Measurements from ENCODE around the gene STK16.
A peak's percentile ranks its signal among the peaks of the same experiment; 100 is the strongest.
"Not testable (repeated sequence)": the region's sequence is repeated elsewhere in the genome, so short reads cannot be mapped to it uniquely, and the experiment has no call there.

STK16 gene

GRCh38 chr2:219282943-219283581 is 37.8 kb downstream of the STK16 start:
- H3K36me3 ChIP-seq (ENCODE audit: control insufficient read depth, insufficient read depth, low read length): peaks cover 11% of the 10 kb centered on the region
- peaks cover 13% of the 10 kb centered on the region for H3K4me1 ChIP-seq (ENCODE audit: control insufficient read depth, insufficient read depth, low read length)
- H3K4me3 ChIP-seq (ENCODE audit: low read length): no peak overlapping the region
- H3K27ac ChIP-seq (ENCODE audit: low read depth, low read length): no peak overlapping the region
- H3K9ac ChIP-seq (ENCODE audit: low read length): no peak overlapping the region
- no peaks in the 10 kb centered on the region for H3K27me3 ChIP-seq (ENCODE audit: control insufficient read depth, insufficient read depth, low read length)

DNA sequence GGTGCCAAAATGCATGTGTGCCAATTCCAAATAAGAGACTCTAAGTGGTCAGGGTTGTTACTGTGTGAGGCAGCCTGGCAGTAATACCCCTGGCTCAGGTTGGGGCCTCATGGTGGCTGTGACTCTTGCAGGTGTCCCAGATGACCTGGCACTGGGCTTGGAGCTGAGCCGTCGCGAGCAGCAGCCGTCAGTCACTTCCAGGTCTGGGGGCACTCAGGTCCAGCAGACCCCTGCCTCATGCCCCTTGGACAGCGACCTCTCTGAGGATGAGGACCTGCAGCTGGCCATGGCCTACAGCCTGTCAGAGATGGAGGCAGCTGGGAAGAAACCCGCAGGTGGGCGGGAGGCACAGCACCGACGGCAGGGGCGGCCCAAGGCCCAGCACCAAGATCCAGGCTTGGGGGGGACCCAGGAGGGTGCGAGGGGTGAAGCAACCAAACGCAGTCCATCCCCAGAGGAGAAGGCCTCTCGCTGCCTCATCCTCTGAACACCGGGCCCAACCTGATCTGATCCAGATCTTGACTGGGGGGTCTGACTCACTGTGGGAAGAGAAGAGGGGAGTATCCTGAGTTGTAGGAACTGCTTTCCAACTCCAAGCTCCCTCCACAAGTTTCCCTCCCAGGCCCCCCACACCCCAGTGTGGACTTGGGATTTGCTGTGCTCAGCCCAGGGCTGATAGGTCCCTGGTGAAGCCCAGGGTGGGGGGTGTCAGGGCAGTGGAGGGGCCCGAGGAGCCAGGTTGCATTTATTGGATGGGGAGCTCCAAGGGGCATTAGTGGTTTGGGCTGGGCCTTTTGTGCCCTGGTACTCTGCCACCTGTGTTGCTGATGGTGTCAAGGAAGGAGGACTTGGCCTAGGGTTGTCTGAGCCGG is 39.5 kb downstream of the STK16 start:
- no peak overlapping the region for H3K27ac ChIP-seq (ENCODE audit: low read depth, low read length)
- no peak overlapping the region for H3K9ac ChIP-seq (ENCODE audit: low read length)
- H3K4me1 ChIP-seq (ENCODE audit: control insufficient read depth, insufficient read depth, low read length): peaks cover 10% of the 10 kb centered on the region
- H3K27me3 ChIP-seq (ENCODE audit: control insufficient read depth, insufficient read depth, low read length): no peaks in the 10 kb centered on the region
- H3K36me3 ChIP-seq (ENCODE audit: control insufficient read depth, insufficient read depth, low read length): peaks cover 11% of the 10 kb centered on the region
- H3K4me3 ChIP-seq (ENCODE audit: low read length): no peak overlapping the region

GRCh38 chr2:219285373-219285735 is 40.1 kb downstream of the STK16 start:
- Histone ChIP-seq H3K27ac (ENCODE audit: low read depth, low read length) (no peak overlapping the region), H3K36me3 (ENCODE audit: control insufficient read depth, insufficient read depth, low read length) (peaks cover 11% of the 10 kb centered on the region), H3K9ac (ENCODE audit: low read length) (no peak overlapping the region), H3K4me1 (ENCODE audit: control insufficient read depth, insufficient read depth, low read length) (peaks cover 10% of the 10 kb centered on the region), H3K4me3 (ENCODE audit: low read length) (no peak overlapping the region), H3K27me3 (ENCODE audit: control insufficient read depth, insufficient read depth, low read length) (no peaks in the 10 kb centered on the region)

- Histone ChIP-seq H3K27me3 (ENCODE audit: control insufficient read depth, insufficient read depth, low read length) (no peaks in the 10 kb centered on the region), H3K27ac (ENCODE audit: low read depth, low read length) (no peak overlapping the region), H3K9ac (ENCODE audit: low read length) (no peak overlapping the region), H3K4me3 (ENCODE audit: low read length) (no peak overlapping the region), H3K36me3 (ENCODE audit: control insufficient read depth, insufficient read depth, low read length) (peaks cover 8% of the 10 kb centered on the region), H3K4me1 (ENCODE audit: control insufficient read depth, insufficient read depth, low read length) (peaks cover 10% of the 10 kb centered on the region)
Measured at GRCh38 chr2:219285894-219286425, 40.7 kb downstream of the STK16 start.

GRCh38 chr2:219286436-219287115 is 41.3 kb downstream of the STK16 start:
- Histone ChIP-seq H3K4me1 (ENCODE audit: control insufficient read depth, insufficient read depth, low read length) (peaks cover 10% of the 10 kb centered on the region), H3K36me3 (ENCODE audit: control insufficient read depth, insufficient read depth, low read length) (peaks cover 4% of the 10 kb centered on the region), H3K27me3 (ENCODE audit: control insufficient read depth, insufficient read depth, low read length) (no peaks in the 10 kb centered on the region), H3K9ac (ENCODE audit: low read length) (no peak overlapping the region), H3K4me3 (ENCODE audit: low read length) (no peak overlapping the region), H3K27ac (ENCODE audit: low read depth, low read length) (no peak overlapping the region)

DNA sequence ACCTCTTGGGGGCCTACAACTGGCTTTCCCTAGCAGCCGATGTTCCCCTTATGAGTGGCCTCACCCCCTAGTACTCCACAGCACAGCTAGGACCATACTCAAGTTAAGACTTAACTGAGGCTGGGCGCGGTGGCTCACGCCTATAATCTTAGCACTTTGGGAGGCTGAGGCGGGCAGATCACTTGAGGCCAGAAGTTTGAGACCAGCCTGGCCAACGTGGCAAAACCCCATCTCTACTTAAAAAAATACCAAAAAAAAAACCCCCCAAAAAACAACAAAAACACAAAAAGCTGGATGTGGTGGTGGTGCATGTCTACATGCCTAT is 41.8 kb downstream of the STK16 start:
- H3K27me3 ChIP-seq (ENCODE audit: control insufficient read depth, insufficient read depth, low read length); H3K9ac ChIP-seq (ENCODE audit: low read length); H3K4me3 ChIP-seq (ENCODE audit: low read length); H3K4me1 ChIP-seq (ENCODE audit: control insufficient read depth, insufficient read depth, low read length); H3K36me3 ChIP-seq (ENCODE audit: control insufficient read depth, insufficient read depth, low read length); H3K27ac ChIP-seq (ENCODE audit: low read depth, low read length): not testable (repeated sequence)

DNA sequence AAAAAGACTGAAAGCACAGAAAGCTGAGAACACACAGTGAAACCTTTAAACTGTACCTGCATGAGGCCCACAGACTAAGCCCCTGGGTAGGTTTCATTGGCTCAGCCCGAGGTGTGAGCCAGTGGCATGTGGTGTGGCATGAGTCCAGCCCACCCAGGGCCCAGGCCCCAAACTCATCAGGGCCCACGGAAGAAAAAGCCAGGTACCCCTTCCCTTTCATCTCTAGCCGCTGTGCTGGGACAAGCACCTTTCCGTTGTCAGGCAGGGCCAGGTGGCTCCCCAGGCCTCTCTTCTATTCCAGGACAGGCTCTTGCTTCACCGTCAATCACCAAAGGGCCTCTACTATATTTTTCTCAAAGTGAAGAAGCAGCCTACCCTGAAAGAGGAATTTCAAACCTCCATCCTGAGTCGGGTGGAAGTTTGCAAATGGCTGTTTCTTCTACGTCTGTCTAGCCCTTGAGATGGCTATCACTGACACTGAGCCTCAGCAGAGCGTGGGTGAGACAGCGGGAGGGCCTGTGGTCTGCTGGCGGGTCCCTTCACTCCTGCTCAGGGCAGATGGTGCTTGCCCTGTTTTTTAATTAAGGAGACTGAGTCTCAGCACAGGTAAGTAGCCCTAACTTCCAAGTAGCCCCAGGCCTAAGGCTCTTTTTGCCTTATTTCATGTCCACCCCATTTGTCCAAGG is 42.4 kb downstream of the STK16 start:
- Histone ChIP-seq H3K9ac (ENCODE audit: low read length) (no peak overlapping the region), H3K27me3 (ENCODE audit: control insufficient read depth, insufficient read depth, low read length) (no peaks in the 10 kb centered on the region), H3K4me3 (ENCODE audit: low read length) (no peak overlapping the region), H3K36me3 (ENCODE audit: control insufficient read depth, insufficient read depth, low read length) (peaks cover 4% of the 10 kb centered on the region), H3K4me1 (ENCODE audit: control insufficient read depth, insufficient read depth, low read length) (peaks cover 10% of the 10 kb centered on the region), H3K27ac (ENCODE audit: low read depth, low read length) (no peak overlapping the region)

DNA sequence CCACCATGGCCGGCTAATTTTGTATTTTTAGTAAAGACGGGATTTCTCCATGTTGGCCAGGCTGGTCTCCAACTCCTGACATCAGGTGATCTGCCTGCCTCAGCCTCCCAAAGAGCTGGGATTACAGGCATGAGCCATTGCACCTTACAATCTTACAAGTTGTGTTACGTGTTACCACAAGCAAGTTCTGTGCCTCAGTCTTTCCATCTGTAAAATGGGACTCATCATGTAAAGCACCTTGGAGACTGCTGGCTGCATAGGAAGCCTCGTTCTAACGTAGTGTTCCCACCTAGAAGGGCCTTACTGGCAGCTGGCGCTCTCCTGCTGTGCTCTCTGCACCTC is 43.9 kb downstream of the STK16 start:
- H3K9ac ChIP-seq (ENCODE audit: low read length): no peak overlapping the region

GRCh38 chr2:219289537-219290361 is 44.5 kb downstream of the STK16 start:
- Histone ChIP-seq H3K27me3 (ENCODE audit: control insufficient read depth, insufficient read depth, low read length) (no peaks in the 10 kb centered on the region), H3K4me1 (ENCODE audit: control insufficient read depth, insufficient read depth, low read length) (peaks cover 10% of the 10 kb centered on the region), H3K9ac (ENCODE audit: low read length) (no peak overlapping the region), H3K36me3 (ENCODE audit: control insufficient read depth, insufficient read depth, low read length) (peaks cover 3% of the 10 kb centered on the region), H3K27ac (ENCODE audit: low read depth, low read length) (peak overlapping the region; percentile 67), H3K4me3 (ENCODE audit: low read length) (peak overlapping the region; percentile 29)

More for the DNA sequence above, 43.9 kb downstream of the STK16 start:
- Histone ChIP-seq H3K27ac (ENCODE audit: low read depth, low read length) (peak overlapping the region; percentile 56), H3K4me1 (ENCODE audit: control insufficient read depth, insufficient read depth, low read length) (peaks cover 10% of the 10 kb centered on the region), H3K4me3 (ENCODE audit: low read length) (peak overlapping the region; percentile 29), H3K27me3 (ENCODE audit: control insufficient read depth, insufficient read depth, low read length) (no peaks in the 10 kb centered on the region), H3K36me3 (ENCODE audit: control insufficient read depth, insufficient read depth, low read length) (peaks cover 4% of the 10 kb centered on the region)

GRCh38 chr2:219290381-219291171 is 45.3 kb downstream of the STK16 start:
- no peaks in the 10 kb centered on the region for H3K36me3 ChIP-seq (ENCODE audit: control insufficient read depth, insufficient read depth, low read length)
- no peaks in the 10 kb centered on the region for H3K27me3 ChIP-seq (ENCODE audit: control insufficient read depth, insufficient read depth, low read length)
- H3K27ac ChIP-seq (ENCODE audit: low read depth, low read length): no peak overlapping the region
- H3K4me1 ChIP-seq (ENCODE audit: control insufficient read depth, insufficient read depth, low read length): peaks cover 10% of the 10 kb centered on the region
- no peak overlapping the region for H3K9ac ChIP-seq (ENCODE audit: low read length)
- H3K4me3 ChIP-seq (ENCODE audit: low read length): no peak overlapping the region

DNA sequence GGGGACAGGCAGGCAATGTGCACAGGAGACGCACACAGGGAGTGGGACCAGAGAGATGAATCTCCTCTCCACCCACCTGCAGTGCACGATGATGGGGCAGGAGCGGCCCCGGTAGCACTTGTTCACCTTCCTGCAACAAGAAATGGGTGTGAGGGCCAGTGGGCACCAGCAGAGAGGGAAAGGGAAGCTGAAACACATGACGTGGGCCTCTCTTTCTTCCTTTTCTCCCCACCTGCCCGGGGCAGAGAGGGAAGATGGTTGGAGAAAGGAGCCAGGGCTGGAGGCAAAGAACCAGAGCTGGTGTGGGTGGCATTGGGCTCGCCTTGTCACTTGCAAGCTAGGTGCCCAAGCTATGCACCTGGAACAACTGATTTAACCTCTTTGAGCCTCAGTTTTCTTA is 46.1 kb downstream of the STK16 start:
- no peak overlapping the region for H3K4me3 ChIP-seq (ENCODE audit: low read length)
- no peak overlapping the region for H3K27ac ChIP-seq (ENCODE audit: low read depth, low read length)
- H3K36me3 ChIP-seq (ENCODE audit: control insufficient read depth, insufficient read depth, low read length): no peaks in the 10 kb centered on the region
- H3K27me3 ChIP-seq (ENCODE audit: control insufficient read depth, insufficient read depth, low read length): no peaks in the 10 kb centered on the region
- peaks cover 10% of the 10 kb centered on the region for H3K4me1 ChIP-seq (ENCODE audit: control insufficient read depth, insufficient read depth, low read length)
- H3K9ac ChIP-seq (ENCODE audit: low read length): no peak overlapping the region

Data from rectal smooth muscle tissue (tissue), 1 donor.